GM21367 (cell line): ENCODE results near the gene RTP2.
A peak's percentile ranks its signal among the peaks of the same experiment; 100 is the strongest.
"Not testable (repeated sequence)": the region's sequence is repeated elsewhere in the genome, so short reads cannot be mapped to it uniquely, and the experiment has no call there.

Experiments used
- ATAC-seq: cut with Tn5 transposase; IDR thresholded peaks from one replicate; pipeline ENCODE4 v1.9.1; 2021; ENCODE audit not compliant: unreplicated experiment

The RTP2 gene

DNA sequence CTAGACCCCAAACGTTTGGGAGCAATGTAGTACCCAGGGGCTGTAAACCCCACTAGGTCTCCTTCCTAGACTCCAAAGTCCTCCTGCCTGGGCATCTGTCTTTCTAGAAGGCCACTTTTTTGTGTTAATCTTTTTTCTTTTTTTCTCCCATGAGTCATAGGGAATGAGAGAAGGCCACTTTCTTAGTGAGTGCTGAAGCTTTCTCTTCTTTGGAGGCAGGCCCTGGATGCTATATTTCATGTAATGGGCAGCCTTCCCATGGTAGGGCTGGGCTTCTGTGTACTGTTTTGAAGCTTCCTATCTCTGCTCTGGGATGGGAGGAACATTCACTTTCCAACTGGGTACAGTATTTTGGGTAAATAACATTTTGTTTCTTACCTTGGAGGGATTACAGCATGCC is 15.2 kb upstream of the RTP2 start:
- no peak for ATAC-seq

- peak; percentile 94 for ATAC-seq
These were observed 12.1 kb upstream of the RTP2 start for GRCh38 chr3:187714404-187714979.

- no peak for ATAC-seq
These were observed 11.1 kb upstream of the RTP2 start for GRCh38 chr3:187713504-187713903.

- ATAC-seq = no peak
These were observed 6.8 kb upstream of the RTP2 start for GRCh38 chr3:187709155-187709554.

GRCh38 chr3:187708696-187709095 is 6.3 kb upstream of the RTP2 start:
- ATAC-seq = no peak

- ATAC-seq = no peak
These were observed 4.6 kb upstream of the RTP2 start for GRCh38 chr3:187706971-187707370.

- ATAC-seq = no peak
These were observed 2.8 kb upstream of the RTP2 start for GRCh38 chr3:187705164-187705563.

DNA sequence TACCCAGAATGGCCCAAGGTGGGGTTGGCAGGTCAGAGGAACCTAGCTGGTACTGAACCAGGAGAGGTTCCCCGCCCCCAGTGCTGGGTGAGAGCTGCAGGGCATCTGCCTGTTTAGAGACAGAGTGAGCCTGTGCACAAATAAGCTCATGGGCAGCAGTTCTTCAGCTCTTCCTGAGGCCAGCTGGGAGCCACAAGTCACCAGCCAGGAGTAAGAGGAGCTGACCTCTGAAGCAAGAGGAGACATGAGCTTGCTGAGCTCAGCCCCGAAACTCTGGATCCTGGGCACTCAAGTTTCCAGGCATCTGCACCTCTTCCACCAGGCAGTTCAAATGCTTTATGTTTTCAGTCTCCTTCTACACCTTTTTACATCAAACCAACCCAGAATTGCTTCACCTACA is 2.1 kb downstream of the RTP2 start:
- ATAC-seq = no peak

GRCh38 chr3:187698499-187699399 is 3.6 kb downstream of the RTP2 start:
- no peak for ATAC-seq

DNA sequence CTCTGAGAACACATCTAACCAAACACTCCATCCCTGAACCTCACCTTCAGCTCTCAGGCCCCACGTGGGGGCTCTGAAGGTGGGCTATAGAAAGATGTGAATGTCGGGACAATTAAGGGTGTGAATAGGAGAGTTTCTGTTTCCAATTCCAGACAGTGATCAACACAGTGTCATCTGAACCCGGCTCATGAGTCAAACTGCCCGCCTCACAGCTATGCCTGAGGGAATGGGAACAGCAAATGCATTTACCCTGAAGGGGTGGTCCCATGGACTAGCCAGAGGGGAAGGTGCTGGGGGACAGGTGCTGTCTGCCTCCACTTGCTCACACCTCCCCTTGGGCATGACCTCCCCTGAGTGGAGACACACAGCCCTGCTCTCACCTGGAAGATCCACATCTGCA is 6.3 kb downstream of the RTP2 start:
- no peak for ATAC-seq

- ATAC-seq = no peak
These were observed 6.9 kb downstream of the RTP2 start for GRCh38 chr3:187695449-187695848.

- ATAC-seq = no peak
These were observed 7.6 kb downstream of the RTP2 start for GRCh38 chr3:187694801-187695200.

GRCh38 chr3:187693431-187693830 is 8.9 kb downstream of the RTP2 start:
- no peak for ATAC-seq

- ATAC-seq = no peak
These were observed 12.4 kb downstream of the RTP2 start for GRCh38 chr3:187689984-187690383.

DNA sequence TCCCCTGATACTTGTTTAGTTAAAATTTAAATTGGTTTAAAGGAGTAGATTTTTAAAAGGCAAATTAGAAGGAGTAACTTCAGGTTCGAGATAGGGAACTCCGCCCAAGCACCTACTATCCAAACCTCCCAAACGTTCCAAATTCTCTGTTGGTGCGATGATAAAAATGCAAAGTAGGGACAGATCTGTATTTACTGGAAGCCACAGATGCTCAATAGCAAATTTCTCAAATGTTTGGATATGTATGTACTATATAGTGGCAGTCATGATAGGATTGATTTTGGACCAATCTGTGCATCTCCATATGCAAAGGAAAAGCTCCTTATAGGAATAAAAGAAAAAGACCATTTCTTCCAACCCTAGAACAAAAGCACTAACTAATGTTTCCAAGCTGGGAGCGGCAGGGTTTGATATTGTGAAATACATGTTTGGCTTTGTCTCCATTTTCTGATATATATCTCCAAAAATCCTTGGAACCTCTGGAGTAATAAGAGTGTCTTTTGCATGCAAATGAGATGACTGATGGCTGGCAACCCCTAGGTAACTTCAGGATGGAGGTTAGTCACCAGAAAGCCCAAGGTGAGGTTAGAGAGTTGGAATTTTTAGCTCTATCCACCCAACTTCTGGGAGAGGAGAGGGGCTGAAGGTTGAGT is 15.6 kb downstream of the RTP2 start:
- ATAC-seq = no peak

GRCh38 chr3:187685948-187686347 is 16.4 kb downstream of the RTP2 start:
- ATAC-seq = no peak

GRCh38 chr3:187684880-187685279 is 17.5 kb downstream of the RTP2 start:
- ATAC-seq = no peak

DNA sequence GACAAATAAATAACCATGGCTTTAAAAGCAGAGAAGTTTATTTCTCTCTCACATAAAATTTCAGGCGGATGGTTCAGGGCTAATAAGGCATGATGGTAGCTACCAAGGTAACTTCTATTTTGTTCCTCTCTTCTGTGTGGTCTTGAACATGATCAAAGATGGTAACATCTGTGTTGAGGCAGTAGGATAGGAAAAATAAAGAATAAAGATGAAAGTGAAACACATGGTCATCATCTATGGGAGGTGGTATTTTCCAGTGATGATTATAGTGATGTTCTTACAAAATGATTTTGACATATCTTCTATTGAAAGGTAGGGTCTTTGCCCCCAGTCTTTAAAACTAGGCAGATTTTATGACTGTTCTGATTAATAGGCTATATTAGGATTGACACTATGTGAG is 17.9 kb downstream of the RTP2 start:
- ATAC-seq = no peak

DNA sequence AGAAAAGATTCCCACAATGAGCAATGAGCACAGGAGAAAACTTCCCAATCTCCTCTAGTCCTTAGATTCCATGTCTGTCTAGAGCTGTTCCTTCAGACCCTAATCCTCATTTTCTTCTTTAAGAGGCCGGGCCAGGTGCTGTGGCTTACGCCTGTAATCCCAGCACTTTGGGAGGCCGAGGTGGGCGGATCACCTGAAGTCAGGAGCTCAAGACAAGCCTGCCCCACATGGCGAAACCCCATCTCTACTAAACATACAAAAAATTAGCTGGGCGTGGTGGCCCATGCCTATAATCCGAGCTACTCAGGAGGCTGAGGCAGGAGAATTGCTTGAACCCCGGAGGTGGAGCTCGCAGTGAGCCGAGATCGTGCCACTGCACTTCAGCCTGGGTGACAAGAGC is 20.6 kb downstream of the RTP2 start:
- ATAC-seq = not testable (repeated sequence)

- ATAC-seq = peak; percentile 83
These were observed 22.5 kb downstream of the RTP2 start for GRCh38 chr3:187679638-187680396.

GRCh38 chr3:187678726-187679268 is 23.6 kb downstream of the RTP2 start:
- no peak for ATAC-seq
